Uterus (tissue), 2 donors: ENCODE data around the gene RSPO4.

Experiments used
- POLR2A ChIP-seq, 2 donors: fragments of 450-650 bp; IDR thresholded peaks; one replicate each; pipeline ENCODE4 v1.6.1; 2016; ENCODE audit warnings: antibody characterized with exemption in 2 of 2, mild to moderate bottlenecking in 1 of 2, moderate library complexity in 1 of 2
- TF ChIP-seq, protein P1 (sequence below), 4 experiments: fragments of 200-600 bp in 2 of 4; fragments of 450-650 bp in 2 of 4; sonication (generic) in 2 of 4; IDR thresholded peaks; one replicate each; pipeline ENCODE4 v1.5.1; 2016 to 2019; ENCODE audit warnings: antibody characterized with exemption in 4 of 4, mild to moderate bottlenecking in 2 of 4, moderate library complexity in 1 of 4

DNA sequence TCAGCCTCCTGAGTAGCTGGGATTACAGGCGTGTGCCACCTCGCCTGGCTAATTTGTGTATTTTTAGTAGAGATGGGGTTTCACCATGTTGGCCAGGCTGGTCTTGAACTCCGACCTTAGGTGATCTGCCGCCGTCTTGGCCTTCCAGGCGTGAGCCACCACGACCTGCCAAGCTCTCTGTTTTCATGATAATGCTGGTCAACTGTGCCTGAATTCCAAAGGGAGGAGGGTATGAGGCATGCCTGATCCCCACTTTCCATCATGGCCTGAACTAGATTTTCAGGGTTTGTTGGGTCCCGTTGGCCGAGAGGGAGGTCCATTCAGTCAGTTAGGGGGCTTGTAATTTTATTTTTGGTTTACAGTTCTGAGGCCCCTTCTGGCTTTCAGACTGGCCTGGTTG lies 58.0 kb downstream of the RSPO4 start:
- TF ChIP-seq, protein P1, sequence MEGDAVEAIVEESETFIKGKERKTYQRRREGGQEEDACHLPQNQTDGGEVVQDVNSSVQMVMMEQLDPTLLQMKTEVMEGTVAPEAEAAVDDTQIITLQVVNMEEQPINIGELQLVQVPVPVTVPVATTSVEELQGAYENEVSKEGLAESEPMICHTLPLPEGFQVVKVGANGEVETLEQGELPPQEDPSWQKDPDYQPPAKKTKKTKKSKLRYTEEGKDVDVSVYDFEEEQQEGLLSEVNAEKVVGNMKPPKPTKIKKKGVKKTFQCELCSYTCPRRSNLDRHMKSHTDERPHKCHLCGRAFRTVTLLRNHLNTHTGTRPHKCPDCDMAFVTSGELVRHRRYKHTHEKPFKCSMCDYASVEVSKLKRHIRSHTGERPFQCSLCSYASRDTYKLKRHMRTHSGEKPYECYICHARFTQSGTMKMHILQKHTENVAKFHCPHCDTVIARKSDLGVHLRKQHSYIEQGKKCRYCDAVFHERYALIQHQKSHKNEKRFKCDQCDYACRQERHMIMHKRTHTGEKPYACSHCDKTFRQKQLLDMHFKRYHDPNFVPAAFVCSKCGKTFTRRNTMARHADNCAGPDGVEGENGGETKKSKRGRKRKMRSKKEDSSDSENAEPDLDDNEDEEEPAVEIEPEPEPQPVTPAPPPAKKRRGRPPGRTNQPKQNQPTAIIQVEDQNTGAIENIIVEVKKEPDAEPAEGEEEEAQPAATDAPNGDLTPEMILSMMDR (IDR thresholded peaks at IDR 0.05), result no peak
- no peak for TF ChIP-seq POLR2A (IDR thresholded peaks at IDR 0.05)
